GM23248 (cell line): Measurements from ENCODE around the gene OPRM1.

Experiments
- EZH2 ChIP-seq: fragments of 200-600 bp; sonication (generic); IDR thresholded peaks from 2 replicates; pipeline ENCODE4 v1.6.1; 2018; ENCODE audit warnings: antibody characterized with exemption, mild to moderate bottlenecking; ENCODE audit not compliant: insufficient read depth, poor library complexity, severe bottlenecking
- EZH2phosphoT487 ChIP-seq: fragments of 200-600 bp; sonication (generic); IDR thresholded peaks from 2 replicates; pipeline ENCODE4 v1.6.1; 2018; ENCODE audit warnings: antibody characterized with exemption, moderate library complexity, mild to moderate bottlenecking, low read depth; ENCODE audit not compliant: insufficient read depth

DNA sequence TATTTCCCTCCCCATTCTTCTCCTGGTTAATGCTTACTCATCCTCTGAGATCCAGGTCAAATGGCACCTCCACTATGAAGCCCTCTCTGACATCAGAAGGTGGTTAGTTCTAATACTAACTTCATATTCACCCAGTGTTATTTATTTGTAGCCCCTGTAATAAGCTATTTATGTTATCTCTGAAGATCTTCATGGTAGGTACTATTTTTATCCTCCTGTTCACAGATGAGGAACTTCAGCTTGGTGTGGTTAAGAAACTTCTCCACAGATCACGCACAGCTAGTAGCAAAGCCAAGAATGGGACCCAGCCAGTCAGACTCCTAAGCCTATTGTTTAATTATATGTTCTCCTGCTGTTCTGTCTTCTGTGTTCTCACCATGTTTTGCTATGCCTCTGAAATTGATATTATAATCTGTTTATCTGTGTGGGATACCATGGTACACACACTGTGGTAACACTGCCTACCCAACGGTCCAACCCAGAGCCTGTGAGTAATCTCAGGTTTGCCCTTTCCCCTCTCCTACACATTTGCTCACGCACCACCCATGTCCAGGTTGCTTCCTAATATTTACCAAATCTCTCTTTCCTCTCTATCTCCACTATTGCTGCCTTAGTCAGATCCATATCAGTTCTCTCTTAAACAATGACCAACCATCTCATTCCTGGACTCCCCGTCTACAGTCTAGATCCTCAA, 219.2 kb downstream of the OPRM1 start:
- TF ChIP-seq EZH2 (no peak), EZH2phosphoT487 (no peak)
